ENCODE measurements around the gene RNASEH2C. TPM values are rescaled to one million over a fixed set of nuclear protein-coding genes. Genes with fewer than 3 reads are reported as not detected.

The RNASEH2C gene
- total and polyA plus RNA-seq, 8 donors = 16.1 to 49.3 (median 23.2) TPM

DNA sequence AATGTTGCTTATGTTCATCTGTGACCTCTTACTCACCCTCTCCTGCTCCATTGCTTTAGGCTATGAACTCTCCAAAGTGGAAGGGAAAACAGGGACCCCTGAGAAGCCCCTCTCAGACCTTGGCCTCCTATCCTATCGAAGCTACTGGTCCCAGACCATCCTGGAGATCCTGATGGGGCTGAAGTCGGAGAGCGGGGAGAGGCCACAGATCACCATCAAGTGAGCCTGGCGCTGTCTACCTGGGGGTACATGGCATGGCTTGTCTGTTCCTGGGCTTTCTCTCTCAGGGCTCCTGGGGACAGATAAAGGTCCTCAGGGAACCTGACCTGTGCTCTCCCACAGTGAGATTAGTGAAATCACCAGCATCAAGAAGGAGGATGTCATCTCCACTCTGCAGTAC is 2.1 kb downstream of the RNASEH2C start:
- H3K4me1 ChIP-seq = peaks cover 0 to 17% (median 11%) of the 10 kb centered on the region in 3 donors
- peaks cover 11 to 56% (median 35%) of the 10 kb centered on the region in 3 donors for H3K36me3 ChIP-seq
- no peaks in the 10 kb centered on the region for H3K9me3 ChIP-seq
- FAIRE-seq = no peak
- H3K27ac ChIP-seq = no peak overlapping the region
- DNase-seq = no peak
- TF ChIP-seq, protein P1, sequence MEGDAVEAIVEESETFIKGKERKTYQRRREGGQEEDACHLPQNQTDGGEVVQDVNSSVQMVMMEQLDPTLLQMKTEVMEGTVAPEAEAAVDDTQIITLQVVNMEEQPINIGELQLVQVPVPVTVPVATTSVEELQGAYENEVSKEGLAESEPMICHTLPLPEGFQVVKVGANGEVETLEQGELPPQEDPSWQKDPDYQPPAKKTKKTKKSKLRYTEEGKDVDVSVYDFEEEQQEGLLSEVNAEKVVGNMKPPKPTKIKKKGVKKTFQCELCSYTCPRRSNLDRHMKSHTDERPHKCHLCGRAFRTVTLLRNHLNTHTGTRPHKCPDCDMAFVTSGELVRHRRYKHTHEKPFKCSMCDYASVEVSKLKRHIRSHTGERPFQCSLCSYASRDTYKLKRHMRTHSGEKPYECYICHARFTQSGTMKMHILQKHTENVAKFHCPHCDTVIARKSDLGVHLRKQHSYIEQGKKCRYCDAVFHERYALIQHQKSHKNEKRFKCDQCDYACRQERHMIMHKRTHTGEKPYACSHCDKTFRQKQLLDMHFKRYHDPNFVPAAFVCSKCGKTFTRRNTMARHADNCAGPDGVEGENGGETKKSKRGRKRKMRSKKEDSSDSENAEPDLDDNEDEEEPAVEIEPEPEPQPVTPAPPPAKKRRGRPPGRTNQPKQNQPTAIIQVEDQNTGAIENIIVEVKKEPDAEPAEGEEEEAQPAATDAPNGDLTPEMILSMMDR (IDR thresholded peaks at IDR 0.05) = no peak
- ATAC-seq = no peak
- WGBS, 2 donors = 93 to 97% methylated on average over 4 of the region's 4 CpGs
- no peaks in the 10 kb centered on the region for H3K27me3 ChIP-seq
- H3K4me3 ChIP-seq = no peak overlapping the region
- intact Hi-C loops (cut with DNase I) = no loop called here

DNA sequence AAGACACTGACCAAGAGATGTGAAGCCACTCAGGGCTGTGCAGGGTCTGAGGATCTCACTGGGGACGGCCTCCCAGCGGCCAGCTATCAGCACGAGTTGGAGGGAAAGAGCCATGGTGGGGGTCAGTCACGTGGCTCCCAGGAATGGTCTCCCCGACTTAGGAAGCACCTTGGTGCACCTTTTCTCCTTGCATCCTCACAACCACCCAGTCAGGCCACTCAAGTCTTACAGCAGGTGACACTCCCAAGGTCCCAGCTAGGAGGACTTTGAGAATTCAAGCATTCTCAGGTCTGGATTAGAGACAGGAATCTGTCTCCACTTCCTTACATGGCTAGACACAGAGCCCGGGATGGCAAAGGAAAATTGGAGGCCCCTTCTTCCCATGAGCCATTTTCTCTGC is 2.7 kb downstream of the RNASEH2C start:
- no peak for ATAC-seq
- WGBS, 2 donors = 74 to 79% methylated on average over 6 of the region's 6 CpGs
- H3K27ac ChIP-seq = no peak overlapping the region
- no peak for FAIRE-seq
- H3K36me3 ChIP-seq = peaks cover 11 to 56% (median 35%) of the 10 kb centered on the region in 3 donors
- no peak for DNase-seq
- no peaks in the 10 kb centered on the region for H3K9me3 ChIP-seq
- intact Hi-C loops (cut with DNase I) = no loop called here
- no peaks in the 10 kb centered on the region for H3K27me3 ChIP-seq
- no peak overlapping the region for H3K4me3 ChIP-seq
- TF ChIP-seq, protein P1 (IDR thresholded peaks at IDR 0.05) = no peak
- H3K4me1 ChIP-seq = peaks cover 2 to 19% (median 11%) of the 10 kb centered on the region in 3 donors

DNA sequence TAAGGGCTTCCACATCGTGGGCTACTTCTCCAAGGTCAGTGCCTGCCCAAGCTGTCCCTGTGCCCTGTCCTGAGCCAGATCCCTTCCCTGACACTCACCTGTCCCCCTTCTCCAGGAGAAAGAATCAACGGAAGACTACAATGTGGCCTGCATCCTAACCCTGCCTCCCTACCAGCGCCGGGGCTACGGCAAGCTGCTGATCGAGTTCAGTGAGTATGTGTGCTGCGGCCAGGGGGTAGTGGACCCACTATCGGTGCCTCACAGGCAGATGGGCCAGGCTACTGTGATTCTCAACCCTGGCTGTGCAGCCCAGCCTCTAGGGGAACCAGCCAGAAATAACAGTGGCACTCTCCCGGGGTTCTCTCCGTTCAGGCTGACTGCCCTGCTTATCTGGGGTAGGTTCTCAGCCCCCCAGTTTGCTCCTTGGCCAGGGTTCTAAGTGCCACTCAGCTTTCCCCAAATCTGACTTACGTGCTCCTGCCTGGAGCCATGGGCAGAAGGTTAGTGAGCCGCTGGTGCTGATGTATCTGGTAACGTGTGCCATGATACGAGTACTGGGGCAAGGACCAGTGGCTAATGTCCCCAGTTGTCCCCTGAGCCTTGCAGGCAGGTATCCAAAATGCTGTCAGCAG is 3.7 kb downstream of the RNASEH2C start:
- H3K4me3 ChIP-seq = no peak overlapping the region
- TF ChIP-seq, protein P1 (IDR thresholded peaks at IDR 0.05) = no peak
- H3K36me3 ChIP-seq = peaks cover 11 to 56% (median 35%) of the 10 kb centered on the region in 3 donors
- FAIRE-seq (no peak), DNase-seq (no peak), ATAC-seq (no peak)
- peaks cover 4 to 22% (median 11%) of the 10 kb centered on the region in 3 donors for H3K4me1 ChIP-seq
- 84 to 88% methylated on average over 14 of the region's 14 CpGs for WGBS, 2 donors
- no peaks in the 10 kb centered on the region for H3K27me3 ChIP-seq
- H3K9me3 ChIP-seq = no peaks in the 10 kb centered on the region
- H3K27ac ChIP-seq = no peak overlapping the region
- intact Hi-C loops (cut with DNase I) = no loop called here

DNA sequence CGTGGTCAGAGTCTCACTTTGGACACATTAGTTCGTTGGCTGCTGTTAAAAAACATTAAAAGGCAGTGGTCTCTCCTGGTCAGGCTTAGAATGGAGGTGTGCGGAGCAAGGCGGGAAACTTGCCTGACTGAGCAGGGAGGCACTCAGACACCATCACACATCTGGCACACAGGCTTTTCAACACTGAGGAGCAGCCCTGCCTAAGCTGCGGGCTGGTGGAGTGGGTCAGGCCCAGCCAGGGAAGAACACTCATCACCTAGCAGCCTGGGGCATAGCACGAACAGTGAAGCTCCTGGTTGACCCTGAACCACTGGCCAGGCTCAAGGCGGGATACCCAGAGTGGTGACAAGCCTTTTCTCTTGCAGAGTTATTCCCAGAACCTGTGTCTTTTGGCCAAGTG is 4.3 kb downstream of the RNASEH2C start:
- ATAC-seq (no peak), DNase-seq (no peak), FAIRE-seq (no peak)
- H3K27ac ChIP-seq = no peak overlapping the region
- peaks cover 11 to 56% (median 35%) of the 10 kb centered on the region in 3 donors for H3K36me3 ChIP-seq
- H3K4me3 ChIP-seq = no peak overlapping the region
- intact Hi-C loops (cut with DNase I) = no loop called here
- H3K9me3 ChIP-seq = no peaks in the 10 kb centered on the region
- 84 to 93% methylated on average over 7 of the region's 7 CpGs for WGBS, 2 donors
- TF ChIP-seq, protein P1 (IDR thresholded peaks at IDR 0.05) = no peak
- H3K4me1 ChIP-seq = peaks cover 4 to 22% (median 11%) of the 10 kb centered on the region in 3 donors
- no peaks in the 10 kb centered on the region for H3K27me3 ChIP-seq

DNA sequence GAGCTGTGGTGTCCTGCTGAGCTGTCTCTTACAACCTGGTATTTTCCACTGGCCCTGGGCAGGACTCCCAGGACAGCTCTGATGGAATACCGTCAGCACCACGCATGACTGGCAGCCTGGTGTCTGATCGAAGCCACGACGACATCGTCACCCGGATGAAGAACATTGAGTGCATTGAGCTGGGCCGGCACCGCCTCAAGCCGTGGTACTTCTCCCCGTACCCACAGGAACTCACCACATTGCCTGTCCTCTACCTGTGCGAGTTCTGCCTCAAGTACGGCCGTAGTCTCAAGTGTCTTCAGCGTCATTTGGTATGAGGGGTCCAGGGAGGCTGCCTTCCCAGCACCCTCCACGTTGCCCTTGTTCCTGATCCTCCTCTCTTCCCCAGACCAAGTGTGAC is 6.2 kb downstream of the RNASEH2C start:
- no peaks in the 10 kb centered on the region for H3K27me3 ChIP-seq
- H3K27ac ChIP-seq = no peak overlapping the region
- ATAC-seq = no peak
- peaks cover 4 to 21% (median 6%) of the 10 kb centered on the region in 3 donors for H3K4me1 ChIP-seq
- H3K4me3 ChIP-seq = no peak overlapping the region
- TF ChIP-seq, protein P1 (IDR thresholded peaks at IDR 0.05) = no peak
- FAIRE-seq = no peak
- DNase-seq = no peak
- H3K9me3 ChIP-seq = no peaks in the 10 kb centered on the region
- intact Hi-C loops (cut with DNase I) = loop anchor here in 1 of 3 donors (5.0 kb wide), 1 partner anchor 173 kb away; the partner anchor contains the start of gene FIBP
- WGBS, 2 donors = 86 to 90% methylated on average over 16 of the region's 16 CpGs
- H3K36me3 ChIP-seq = peaks cover 11 to 56% (median 35%) of the 10 kb centered on the region in 3 donors
